Heart right ventricle (tissue), 16 donors: Measurements from ENCODE around the gene CEP120. TPM values are rescaled to one million over a fixed set of nuclear protein-coding genes. Genes with fewer than 3 reads are reported as not detected.

Experiments used
- ATAC-seq, 8 donors: fragments of 200-7000 bp; cut with Tn5 transposase; one replicate each; pipeline ENCODE4 v1.9.1; 2020; ENCODE audit warnings: mild to moderate bottlenecking in 8 of 8, moderate library complexity in 8 of 8, moderate number of reproducible peaks in 1 of 8
- DNase-seq, 2 donors: peaks; one replicate each; pipeline ENCODE4 v3.0.0-alpha.2; 2020
- H3K27ac ChIP-seq, 10 donors: fragments of 200-600 bp; sonication (generic) in 2 of 10; one replicate each; pipeline versions ENCODE4 v1.5.0 to v1.8.0; 2020 to 2022; ENCODE audit warnings: mild to moderate bottlenecking in 3 of 10
- H3K27me3 ChIP-seq, 7 donors: fragments of 200-600 bp; one replicate each; pipeline ENCODE4 v1.8.0; 2021 to 2022; ENCODE audit warnings: mild to moderate bottlenecking in 2 of 7
- H3K36me3 ChIP-seq, 9 donors: fragments of 200-600 bp; sonication (generic) in 1 of 9; one replicate each; pipeline versions ENCODE4 v1.5.0 to v1.8.0; 2020 to 2022; ENCODE audit warnings: mild to moderate bottlenecking in 2 of 9
- H3K4me1 ChIP-seq, 9 donors: fragments of 200-600 bp; sonication (generic) in 1 of 9; one replicate each; pipeline versions ENCODE4 v1.5.0 to v1.8.0; 2020 to 2022; ENCODE audit warnings: mild to moderate bottlenecking in 4 of 9
- H3K4me3 ChIP-seq, 10 donors: fragments of 200-600 bp; sonication (generic) in 2 of 10; one replicate each; pipeline versions ENCODE4 v1.5.0 to v1.8.0; 2020 to 2022; ENCODE audit warnings: mild to moderate bottlenecking in 7 of 10, moderate library complexity in 2 of 10
- H3K9me3 ChIP-seq, 11 donors: fragments of 200-600 bp in 10 of 11; sonication (generic) in 2 of 11; one replicate each; pipeline versions ENCODE4 v1.5.0 to v1.8.0; 2013 to 2022; ENCODE audit warnings: mild to moderate bottlenecking in 2 of 11, control low read depth in 1 of 11, moderate library complexity in 1 of 11
- WGBS, 2 donors: extraction: QIAGEN DNeasy Blood & Tissue Kit; methylation state at CpG; one replicate each; pipeline ENCODE4 v1.1.7; 2013; ENCODE audit warnings: inconsistent platforms in 1 of 2; 5-methylcytosine and 5-hydroxymethylcytosine counted together
- intact Hi-C, 10 donors: fragments of 100-400 bp; cut with DNase I; formaldehyde crosslinking; loops; one replicate each; pipeline versions ENCODE4 v1.11.1 to v1.14.2; 2022
- polyA plus RNA-seq, 2 donors: library from polyadenylated mRNA; stranded (reverse); fragments of 200-250 nt; gene quantifications; one replicate each; pipeline ENCODE4 v1.2.3, GENCODE V29; 2013
- total RNA-seq, 10 donors: library from RNA; stranded (reverse); fragmentation: NEBNext Ultra II Directional in 3 of 10; extraction: Animal tissue kit (Norgen Biotek cat#: 25700) in 3 of 10; gene quantifications; one replicate each; pipeline versions ENCODE4 v1.2.1 to v1.2.4, GENCODE V29; 2021 to 2023
- TF ChIP-seq, protein P1 (sequence below), 9 donors: fragments of 200-600 bp; sonication (generic) in 2 of 9; IDR thresholded peaks; one replicate each; pipeline versions ENCODE4 v1.5.0 to v1.8.0; 2021 to 2022; ENCODE audit warnings: antibody characterized with exemption in 9 of 9, mild to moderate bottlenecking in 5 of 9, moderate library complexity in 1 of 9
- donor health status: Arrhythmogenic right ventricular cardiomyopathy.
- donor health status: ischemic (EF 13 %, LVEDD 7.1; RV severe dilation, severe dysfunction).
- donor health status: healthy with polysubstance abuse.
- donor health status: DM: no; HTN: yes; CAD: no.
- donor health status: DM: no; HTN: no; CAD: no.
- donor health status: ischemic (EF 25% LVEDD 6.9; RV normal size, moderate dysfunction).
- donor health status: ischemic (EF 25% LVEDD 5.7; RV mildly dilated, moderate dysfunction).
- donor health status: healthy.
- donor health status: DM: yes; HTN: yes; CAD: no.
- donor health status: Ischemic cardiomyopathy.
- donor health status: ischemic (EF 35%, LVEDD 5.7; RV mildly dilated, moderate dysfunction).
- donor health status: nonischemic (EF 11% LVEDD 7.7; RV severe dilation, severe dysfunction).
- donor health status: DM: yes; HTN: yes; CAD: no.
- donor health status: PGD.
- donor health status: ischemic (EF 29% LVEDD 5.4; RV normal size, mild dysfunction).
- donor health status: nonischemic (EF 23%, LVEDD 6.1; RV moderate dilation, normal function).

Gene CEP120
- total and polyA plus RNA-seq, 12 donors = 3.4 to 14.9 (median 10.8) TPM

DNA sequence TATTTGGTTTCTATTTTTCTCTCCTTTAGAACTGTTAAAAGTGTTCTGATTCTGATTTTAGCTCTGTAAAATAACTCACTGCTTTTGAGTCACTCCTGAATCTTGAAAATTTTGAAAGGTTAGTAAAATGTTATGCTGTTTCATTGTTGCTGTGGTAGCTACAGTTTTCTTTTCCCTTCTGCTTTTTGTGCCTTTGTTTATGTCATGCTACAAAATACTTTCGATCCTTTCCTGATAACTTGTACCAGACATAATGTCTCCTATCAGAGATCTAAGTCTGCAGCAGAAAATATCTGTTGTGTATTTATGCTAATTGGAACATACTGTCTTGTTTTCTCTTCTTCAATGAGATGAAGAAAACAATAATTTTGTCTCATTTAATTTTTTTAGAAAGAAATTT, 26.9 kb upstream of the CEP120 start:
- H3K27me3 ChIP-seq = no peaks in the 10 kb centered on the region
- H3K36me3 ChIP-seq = no peaks in the 10 kb centered on the region
- intact Hi-C loops = no loop called here
- H3K4me1 ChIP-seq = peaks cover 0 to 20% (median 0%) of the 10 kb centered on the region in 9 donors
- ATAC-seq (no peak), DNase-seq (no peak)
- 32 to 45% methylated on average over 1 of the region's 1 CpG for WGBS, 2 donors
- no peaks in the 10 kb centered on the region for H3K9me3 ChIP-seq
- no peak overlapping the region for H3K4me3 ChIP-seq
- TF ChIP-seq, protein P1, sequence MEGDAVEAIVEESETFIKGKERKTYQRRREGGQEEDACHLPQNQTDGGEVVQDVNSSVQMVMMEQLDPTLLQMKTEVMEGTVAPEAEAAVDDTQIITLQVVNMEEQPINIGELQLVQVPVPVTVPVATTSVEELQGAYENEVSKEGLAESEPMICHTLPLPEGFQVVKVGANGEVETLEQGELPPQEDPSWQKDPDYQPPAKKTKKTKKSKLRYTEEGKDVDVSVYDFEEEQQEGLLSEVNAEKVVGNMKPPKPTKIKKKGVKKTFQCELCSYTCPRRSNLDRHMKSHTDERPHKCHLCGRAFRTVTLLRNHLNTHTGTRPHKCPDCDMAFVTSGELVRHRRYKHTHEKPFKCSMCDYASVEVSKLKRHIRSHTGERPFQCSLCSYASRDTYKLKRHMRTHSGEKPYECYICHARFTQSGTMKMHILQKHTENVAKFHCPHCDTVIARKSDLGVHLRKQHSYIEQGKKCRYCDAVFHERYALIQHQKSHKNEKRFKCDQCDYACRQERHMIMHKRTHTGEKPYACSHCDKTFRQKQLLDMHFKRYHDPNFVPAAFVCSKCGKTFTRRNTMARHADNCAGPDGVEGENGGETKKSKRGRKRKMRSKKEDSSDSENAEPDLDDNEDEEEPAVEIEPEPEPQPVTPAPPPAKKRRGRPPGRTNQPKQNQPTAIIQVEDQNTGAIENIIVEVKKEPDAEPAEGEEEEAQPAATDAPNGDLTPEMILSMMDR (IDR thresholded peaks at IDR 0.05) = no peak
- no peak overlapping the region for H3K27ac ChIP-seq

DNA sequence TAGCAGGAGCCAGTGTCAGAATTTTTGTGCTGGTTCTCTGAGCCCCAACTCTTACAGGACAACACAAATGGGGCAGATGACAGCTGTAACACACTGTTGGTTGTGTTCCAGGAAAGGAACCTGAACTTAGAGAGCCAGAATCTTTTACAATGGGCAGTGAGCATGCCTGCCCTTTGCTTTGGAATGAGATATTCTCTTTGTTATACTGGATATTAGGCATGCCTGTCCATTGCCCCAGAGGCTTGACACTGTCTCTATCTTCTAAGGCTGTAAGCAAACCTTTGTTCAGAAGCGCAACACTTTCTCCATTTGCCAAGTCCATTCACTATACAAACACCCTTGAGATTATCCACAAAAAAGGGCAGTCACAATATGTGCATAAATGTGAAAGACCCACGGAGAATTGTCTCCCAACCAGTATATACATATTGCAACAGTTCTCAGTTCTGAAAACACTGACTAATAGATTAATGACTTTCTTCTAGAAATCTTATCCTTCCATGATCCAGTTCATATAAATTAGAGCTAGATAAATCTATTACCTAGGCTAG, 26.3 kb upstream of the CEP120 start:
- Histone ChIP-seq H3K36me3 (no peaks in the 10 kb centered on the region), H3K27me3 (no peaks in the 10 kb centered on the region), H3K9me3 (no peaks in the 10 kb centered on the region), H3K4me3 (no peak overlapping the region), H3K4me1 (peaks cover 0 to 17% (median 0%) of the 10 kb centered on the region in 9 donors), H3K27ac (no peak overlapping the region)
- DNase-seq (no peak), ATAC-seq (no peak)
- TF ChIP-seq, protein P1 (IDR thresholded peaks at IDR 0.05) = no peak
- intact Hi-C loops = no loop called here
- WGBS, 2 donors = 73 to 81% methylated on average over 2 of the region's 2 CpGs

DNA sequence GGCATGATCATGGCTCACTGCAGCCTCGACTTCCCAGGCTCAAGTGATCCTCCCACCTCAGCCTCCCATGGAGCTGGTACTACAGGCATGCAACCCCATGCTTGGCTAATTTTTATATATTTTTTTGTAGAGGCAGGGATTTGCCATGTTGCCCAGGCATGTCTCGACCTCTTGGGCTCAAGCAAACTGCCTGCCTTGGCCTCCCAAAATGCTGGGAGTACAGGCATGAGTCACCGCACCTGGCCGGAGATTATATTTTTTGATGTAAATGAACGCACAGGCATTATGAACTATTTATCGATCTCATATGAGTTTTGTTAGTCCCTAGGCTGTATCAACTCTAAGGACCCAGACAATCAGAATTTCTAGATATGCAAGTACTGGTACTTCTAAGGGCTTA, 25.5 kb upstream of the CEP120 start:
- Histone ChIP-seq H3K27me3 (no peaks in the 10 kb centered on the region), H3K4me1 (peaks cover 0 to 17% (median 0%) of the 10 kb centered on the region in 9 donors), H3K27ac (no peak overlapping the region), H3K36me3 (no peaks in the 10 kb centered on the region), H3K4me3 (no peak overlapping the region), H3K9me3 (no peaks in the 10 kb centered on the region)
- no peak for DNase-seq
- WGBS, 2 donors = 96% methylated on average over 6 of the region's 6 CpGs
- TF ChIP-seq, protein P1 (IDR thresholded peaks at IDR 0.05) = no peak
- ATAC-seq = no peak
- intact Hi-C loops = no loop called here

DNA sequence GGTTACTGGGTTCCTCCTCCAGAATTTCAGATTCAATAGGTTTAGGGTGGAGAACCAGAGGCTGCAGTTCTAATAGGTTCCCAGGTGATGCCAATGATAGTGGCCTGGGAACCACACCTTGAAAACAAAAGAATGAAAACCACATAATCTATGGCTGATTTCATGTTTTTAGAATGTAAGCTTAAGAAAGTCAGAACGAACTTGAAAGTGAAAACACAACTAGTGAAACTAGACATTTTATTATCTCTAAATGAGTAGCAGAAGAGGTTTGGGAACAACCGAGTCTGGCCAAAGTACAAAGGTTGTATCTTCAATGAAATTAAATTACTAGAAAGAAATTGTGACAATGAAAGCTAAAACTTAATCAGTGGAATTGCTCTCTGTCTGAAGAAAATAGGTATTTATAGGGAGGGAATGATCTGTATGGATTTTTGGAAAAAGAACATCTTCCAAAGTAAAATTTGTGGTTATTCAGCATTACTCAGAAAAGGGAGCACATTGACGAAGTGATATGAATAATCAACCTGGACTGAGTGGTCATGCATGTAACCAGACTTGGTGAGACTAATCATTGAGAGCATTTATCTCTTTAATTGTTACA, 24.9 kb upstream of the CEP120 start:
- no peaks in the 10 kb centered on the region for H3K36me3 ChIP-seq
- H3K4me3 ChIP-seq = no peak overlapping the region
- intact Hi-C loops = no loop called here
- ATAC-seq (no peak), DNase-seq (no peak)
- peaks cover 0 to 17% (median 0%) of the 10 kb centered on the region in 9 donors for H3K4me1 ChIP-seq
- no peaks in the 10 kb centered on the region for H3K9me3 ChIP-seq
- no peaks in the 10 kb centered on the region for H3K27me3 ChIP-seq
- WGBS, 2 donors = 89 to 92% methylated on average over 3 of the region's 3 CpGs
- no peak overlapping the region for H3K27ac ChIP-seq
- TF ChIP-seq, protein P1 (IDR thresholded peaks at IDR 0.05) = no peak
